Left renal pelvis (tissue), 4 donors: ENCODE results near the gene PCBP3. TPM values are rescaled to one million over a fixed set of nuclear protein-coding genes. Genes with fewer than 3 reads are reported as not detected.
"Not testable (repeated sequence)": the region's sequence is repeated elsewhere in the genome, so short reads cannot be mapped to it uniquely, and the experiment has no call there.

Source experiments
- DNase-seq, 4 donors: peaks; one replicate each; pipeline ENCODE4 v3.0.0-alpha.2; 2013; ENCODE audit warnings: low read depth in 4 of 4, low spot score in 3 of 4
- polyA plus RNA-seq, 4 donors: library from polyadenylated mRNA; unstranded; fragments of 120-200 nt; gene quantifications; one replicate each; pipeline ENCODE4 v1.2.1, GENCODE V29; 2013; ENCODE audit not compliant: insufficient read length in 4 of 4

Gene PCBP3
- polyA plus RNA-seq, 4 donors = 1.3 to 2.2 (median 1.8) TPM

DNA sequence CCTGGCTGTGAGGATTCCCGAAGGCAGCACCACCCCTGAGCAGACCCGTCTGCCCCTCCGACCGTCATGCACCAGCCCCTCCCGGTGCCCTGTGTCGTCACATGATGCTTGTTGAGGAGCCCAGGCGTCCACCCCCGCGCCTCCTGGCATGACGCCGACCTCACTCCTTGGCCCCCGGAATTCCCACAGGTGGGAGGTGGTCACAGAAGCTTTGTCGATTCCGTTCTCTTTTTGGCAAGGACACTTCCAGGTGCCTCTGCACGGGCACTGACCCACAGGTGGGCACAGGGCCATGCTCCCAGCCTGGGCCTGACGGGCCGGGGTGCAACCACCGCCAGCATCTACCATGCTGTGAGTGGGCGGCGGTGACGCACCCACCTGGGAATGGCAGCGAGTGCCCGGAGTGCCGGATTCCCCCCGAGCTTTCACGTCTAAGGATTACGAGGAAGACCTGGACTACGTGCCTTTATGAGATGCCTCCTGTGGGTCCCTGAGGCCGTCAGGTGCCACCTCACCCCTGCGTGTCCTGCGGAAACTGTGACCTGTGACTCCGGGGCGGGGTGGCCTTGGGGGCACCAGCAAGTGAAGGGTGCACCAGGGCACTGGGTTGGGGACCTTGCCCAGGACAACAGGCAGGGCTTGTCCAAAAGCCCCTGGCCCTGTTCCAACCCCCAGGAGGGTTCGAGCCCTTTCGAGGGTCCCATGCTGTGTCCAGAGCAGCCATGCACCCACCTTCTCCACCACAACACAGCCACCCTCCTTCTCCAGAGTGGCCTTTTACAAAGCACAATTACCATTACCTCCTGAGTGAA, 306.6 kb downstream of the PCBP3 start:
- DNase-seq = no peak

GRCh38 chr21:45950740-45951515, 307.4 kb downstream of the PCBP3 start:
- DNase-seq = no peak

- no peak for DNase-seq
Measured at GRCh38 chr21:45951676-45952075, 308.2 kb downstream of the PCBP3 start.

- DNase-seq = not testable (repeated sequence)
Measured at GRCh38 chr21:45952527-45952926, 309.0 kb downstream of the PCBP3 start.

- DNase-seq = no peak
Measured at GRCh38 chr21:45952974-45953373, 309.4 kb downstream of the PCBP3 start.

- DNase-seq = no peak
Measured at GRCh38 chr21:45954261-45954660, 310.7 kb downstream of the PCBP3 start.

GRCh38 chr21:45954921-45955320, 311.4 kb downstream of the PCBP3 start:
- no peak for DNase-seq

GRCh38 chr21:45957551-45957950, 314.0 kb downstream of the PCBP3 start:
- no peak for DNase-seq

DNA sequence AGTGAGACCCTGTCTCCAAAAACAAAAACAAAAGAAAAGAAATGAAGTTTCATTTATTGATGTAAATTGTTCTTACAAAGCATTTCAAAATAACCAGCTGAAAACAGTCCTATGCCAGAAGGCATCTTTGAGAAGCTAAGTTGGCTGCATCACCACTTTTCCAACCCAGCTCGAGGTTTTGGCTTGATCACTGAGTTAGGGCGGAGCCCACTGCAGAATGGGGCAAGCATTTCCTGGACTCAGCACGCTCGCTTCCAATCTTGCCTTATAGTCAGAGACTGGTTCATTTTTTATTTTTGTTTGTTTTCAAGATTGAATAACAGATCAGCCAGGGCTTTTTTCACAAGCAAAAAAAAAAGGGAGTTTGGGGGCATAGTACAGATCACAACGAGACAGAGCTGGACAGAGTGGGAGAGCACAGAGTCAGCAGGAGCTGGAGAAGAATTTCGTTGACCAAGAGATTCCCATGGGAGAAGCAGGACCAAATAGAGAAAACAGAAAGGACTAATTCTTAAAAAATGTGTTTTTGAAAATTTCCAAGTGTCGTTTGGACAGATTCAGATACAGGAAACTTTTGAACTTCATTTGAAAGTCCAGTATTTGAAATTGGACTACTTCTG, 314.6 kb downstream of the PCBP3 start:
- no peak for DNase-seq

- DNase-seq = no peak
Measured at GRCh38 chr21:45959182-45959581, 315.7 kb downstream of the PCBP3 start.

DNA sequence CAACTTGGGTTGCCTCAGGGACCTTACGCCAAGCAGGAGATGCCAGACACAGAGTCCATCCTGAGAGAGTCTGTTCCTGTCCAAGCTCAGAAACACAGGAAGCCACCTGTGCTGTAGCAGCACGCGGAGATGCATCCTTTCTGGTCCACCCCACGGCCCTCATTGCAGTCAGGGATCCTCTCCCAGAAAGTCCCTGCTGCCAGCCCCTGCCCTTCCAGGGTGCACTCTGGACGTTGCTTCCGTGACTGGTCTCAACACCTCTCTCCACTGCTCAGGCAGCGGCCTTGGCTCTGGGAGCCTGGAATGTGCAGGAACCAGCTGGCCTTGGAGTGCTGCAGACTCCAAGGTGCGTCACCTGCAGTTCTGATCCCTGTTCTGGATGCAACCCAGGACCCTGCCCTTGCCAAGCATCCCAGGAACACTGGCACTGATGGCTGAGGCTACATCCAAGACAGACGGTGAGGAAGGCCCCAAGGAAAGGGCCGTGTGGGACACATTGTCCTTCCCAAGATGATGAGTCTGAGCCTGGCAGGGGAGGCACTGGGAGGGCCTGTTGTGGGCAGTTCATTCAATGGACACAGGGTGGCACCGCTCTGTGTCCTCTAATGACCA, 316.4 kb downstream of the PCBP3 start:
- no peak for DNase-seq

GRCh38 chr21:45961408-45961807, 317.9 kb downstream of the PCBP3 start:
- DNase-seq = not testable (repeated sequence)

GRCh38 chr21:45962531-45963231, 319.2 kb downstream of the PCBP3 start:
- no peak for DNase-seq

- DNase-seq = no peak
Measured at GRCh38 chr21:45963232-45963570, 319.7 kb downstream of the PCBP3 start.

- DNase-seq = no peak
Measured at GRCh38 chr21:45964649-45965048, 321.1 kb downstream of the PCBP3 start.

DNA sequence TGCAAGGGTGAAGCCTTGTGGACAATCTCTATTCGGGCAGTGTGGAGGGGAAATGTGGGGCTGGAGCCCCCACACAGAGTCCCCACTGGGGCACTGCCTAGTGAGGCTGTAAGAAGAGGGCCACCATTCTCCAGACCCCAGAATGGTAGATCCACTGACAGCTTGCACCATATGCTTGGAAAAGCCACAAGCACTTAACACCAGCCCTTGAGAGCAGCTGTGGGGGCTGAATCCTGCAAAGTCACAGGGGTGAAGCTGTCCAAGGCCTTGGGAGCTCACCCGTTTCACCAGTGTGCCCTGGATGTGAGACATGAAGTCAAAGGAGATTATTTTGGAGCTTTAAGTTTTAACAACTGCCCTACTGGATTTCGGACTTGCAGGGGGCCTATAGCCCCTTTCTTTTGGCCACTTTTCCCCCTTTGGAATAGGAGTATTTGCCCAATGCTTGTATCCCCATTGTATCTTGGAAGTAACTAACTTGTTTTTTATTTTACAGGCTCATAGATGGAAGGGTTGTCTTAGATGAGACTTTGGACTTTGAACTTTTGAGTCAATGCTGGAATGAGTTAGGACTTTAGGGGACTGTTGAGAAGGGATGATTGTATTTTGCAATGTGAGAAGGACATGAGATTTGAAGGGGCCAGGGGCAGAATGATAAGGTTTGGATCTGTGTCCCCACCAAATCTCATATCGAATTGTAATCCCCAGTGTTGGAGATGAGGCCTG, 321.7 kb downstream of the PCBP3 start:
- no peak for DNase-seq

DNA sequence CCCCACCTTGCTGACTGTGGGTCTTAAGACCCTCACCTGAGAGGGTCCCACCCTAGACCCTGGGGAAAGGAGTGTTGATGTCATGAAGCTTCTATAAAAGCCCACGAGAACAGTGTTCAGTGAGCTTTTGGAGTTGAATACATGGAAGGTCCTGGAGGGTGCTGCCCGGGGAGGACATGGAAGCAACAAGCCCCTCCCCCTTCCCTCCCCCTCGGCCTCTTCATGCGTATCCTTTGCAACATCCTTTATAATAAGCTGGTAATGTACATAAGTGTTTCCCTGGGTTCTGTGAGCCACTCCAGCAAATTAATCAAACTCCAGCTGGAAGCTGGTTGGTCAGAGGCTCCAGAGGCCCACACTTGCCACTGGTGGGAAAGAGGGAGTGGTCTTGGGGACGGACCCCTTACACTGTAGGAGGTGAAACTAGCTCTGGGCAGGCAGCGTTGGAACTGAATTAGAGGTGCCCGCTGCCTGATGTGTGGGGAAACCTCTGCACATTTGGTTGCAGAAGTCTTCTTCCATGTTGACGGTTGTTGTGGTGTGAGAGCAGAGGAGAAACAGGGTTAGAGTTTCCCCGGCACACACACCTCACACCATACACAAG, 323.4 kb downstream of the PCBP3 start:
- DNase-seq = no peak

GRCh38 chr21:45969921-45970673, 326.6 kb downstream of the PCBP3 start:
- DNase-seq = no peak
